Esophagus squamous epithelium (tissue), 5 donors: ENCODE data around the gene MRPL1. TPM values are rescaled to one million over a fixed set of nuclear protein-coding genes. Genes with fewer than 3 reads are reported as not detected.

ENCODE experiments used
- DNase-seq: peaks from one replicate; lab custom pipeline; 2025; lab: John Stamatoyannopoulos, UW
- H3K27ac ChIP-seq, 4 donors: fragments of 200-600 bp; sonication (generic); one replicate each; pipeline ENCODE4 v1.5.1; 2016 to 2019; ENCODE audit warnings: mild to moderate bottlenecking in 1 of 4
- H3K27me3 ChIP-seq, 4 donors: fragments of 200-600 bp; sonication (generic); 1 replicate in 3 of 4; 2 replicates in 1 of 4; pipeline versions ENCODE4 v1.5.1 to v1.6.0; 2017 to 2021; ENCODE audit warnings: antibody characterized with exemption in 1 of 4
- H3K36me3 ChIP-seq, 3 donors: fragments of 200-600 bp; sonication (generic); one replicate each; pipeline ENCODE4 v1.5.1; 2016 to 2019
- H3K4me1 ChIP-seq, 3 donors: fragments of 200-600 bp; sonication (generic); one replicate each; pipeline ENCODE4 v1.5.1; 2017 to 2019
- H3K4me3 ChIP-seq, 4 donors: fragments of 200-600 bp; sonication (generic); 1 replicate in 3 of 4; 2 replicates in 1 of 4; pipeline ENCODE4 v1.5.1; 2016 to 2019; ENCODE audit warnings: mild to moderate bottlenecking in 2 of 4, moderate library complexity in 1 of 4
- H3K9me3 ChIP-seq, 3 donors: fragments of 200-600 bp; sonication (generic); one replicate each; pipeline ENCODE4 v1.5.1; 2016 to 2019
- CTCF ChIP-seq, 6 experiments: fragments of 450-650 bp in 4 of 6; fragments of 200-600 bp in 2 of 6; sonication (generic) in 2 of 6; IDR thresholded peaks; one replicate each; pipeline ENCODE4 v1.5.1; 2016 to 2019; ENCODE audit warnings: antibody characterized with exemption in 6 of 6, mild to moderate bottlenecking in 4 of 6, moderate library complexity in 4 of 6
- POLR2A ChIP-seq, 4 donors: fragments of 450-650 bp; IDR thresholded peaks; one replicate each; pipeline ENCODE4 v1.6.1; 2017; ENCODE audit warnings: antibody characterized with exemption in 4 of 4, mild to moderate bottlenecking in 4 of 4, moderate library complexity in 3 of 4
- WGBS, 2 donors: methylation state at CpG; one replicate each; pipeline ENCODE4 v1.1.5; 2018; 5-methylcytosine and 5-hydroxymethylcytosine counted together
- intact Hi-C: fragments of 100-400 bp; cut with DNase I; formaldehyde crosslinking; loops from one replicate; pipeline ENCODE4 v1.15.0; 2022
- total RNA-seq, 4 donors: library from RNA; depleted of rRNA; stranded (reverse); fragments of >200 nt; gene quantifications; one replicate each; pipeline ENCODE4 v1.1.0, GENCODE V29; 2016
- donor health status: DM: yes; HTN: yes; CAD: no.

MRPL1 gene
- total RNA-seq, result 10 to 100 TPM; 12.9 to 34.5 (median 28.4) TPM

DNA sequence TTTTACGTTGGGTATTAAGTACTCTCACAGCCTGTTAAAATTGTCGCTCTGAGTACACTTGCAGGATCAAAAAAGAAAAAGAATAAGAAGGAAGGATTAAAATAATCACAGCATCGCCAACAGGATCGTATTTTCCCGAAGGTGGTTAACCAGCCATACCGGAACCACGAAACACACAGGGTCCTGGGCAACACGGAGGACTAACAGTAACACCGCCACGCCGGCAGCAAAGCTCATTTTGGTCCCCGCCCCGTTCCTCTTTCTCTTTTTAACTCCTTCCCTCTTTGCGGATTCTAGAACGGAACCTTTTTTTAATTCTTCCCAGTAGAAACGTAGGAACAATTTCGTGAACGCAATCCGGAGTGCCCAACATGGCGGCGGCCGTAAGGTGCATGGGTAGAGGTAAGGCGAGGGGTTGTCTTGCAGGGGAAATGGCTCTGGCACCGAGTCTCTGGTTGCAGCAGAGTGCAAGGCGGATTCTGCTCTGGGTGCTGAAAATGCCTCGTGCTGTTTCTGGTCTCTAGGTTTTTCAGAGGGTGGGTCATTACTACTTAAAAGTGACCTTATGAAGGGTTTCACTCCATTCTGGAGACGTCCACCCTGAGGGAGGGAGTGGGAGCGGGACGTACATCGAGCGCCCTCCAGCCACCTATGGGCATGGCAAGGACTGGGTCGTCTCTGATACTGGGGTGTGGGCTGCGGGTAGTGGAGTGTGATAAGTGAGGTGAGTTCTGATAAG, at the start of gene MRPL1:
Gene MRPL1, plus strand, starts transcription at position 353 of the 739 bp plus-strand sequence. Its CDS starts 19 bp downstream, at position 372.
- WGBS, 2 donors, result 0% methylated on average over 16 to 28 of the region's 33 CpGs
- H3K36me3 ChIP-seq, result peaks cover 0 to 13% (median 0%) of the 10 kb centered on the region in 3 donors
- peak; percentile 63 for DNase-seq
- peaks cover 4 to 31% (median 16%) of the 10 kb centered on the region in 3 donors for H3K4me1 ChIP-seq
- no peaks in the 10 kb centered on the region for H3K27me3 ChIP-seq
- TF ChIP-seq CTCF (IDR thresholded peaks at IDR 0.05) (peak in 2 of 6 experiments; percentile 2 to 12), POLR2A (IDR thresholded peaks at IDR 0.05) (peak in 1 of 4 donors; percentile 51)
- intact Hi-C loops, result no loop called here
- no peaks in the 10 kb centered on the region for H3K9me3 ChIP-seq
- peak within 1 kb of the TSS; percentile 67 to 89 (median 75) for H3K4me3 ChIP-seq
- H3K27ac ChIP-seq, result peak within 1 kb of the TSS; percentile 86 to 97 (median 92)

- peaks cover 0 to 61% (median 16%) of the 10 kb centered on the region in 3 donors for H3K4me1 ChIP-seq
- no peaks in the 10 kb centered on the region for H3K36me3 ChIP-seq
- no peaks in the 10 kb centered on the region for H3K9me3 ChIP-seq
- H3K27ac ChIP-seq, result no peak overlapping the region
- intact Hi-C loops, result loop anchor here (5.0 kb wide), 1 partner anchor 52 kb away; no protein-coding TSS in a partner anchor
- no peak for DNase-seq
- no peak overlapping the region for H3K4me3 ChIP-seq
- no peaks in the 10 kb centered on the region for H3K27me3 ChIP-seq
- TF ChIP-seq POLR2A (IDR thresholded peaks at IDR 0.05) (no peak), CTCF (IDR thresholded peaks at IDR 0.05) (no peak)
Measured at GRCh38 chr4:77815636-77816035, 47.0 kb upstream of the MRPL1 start.

DNA sequence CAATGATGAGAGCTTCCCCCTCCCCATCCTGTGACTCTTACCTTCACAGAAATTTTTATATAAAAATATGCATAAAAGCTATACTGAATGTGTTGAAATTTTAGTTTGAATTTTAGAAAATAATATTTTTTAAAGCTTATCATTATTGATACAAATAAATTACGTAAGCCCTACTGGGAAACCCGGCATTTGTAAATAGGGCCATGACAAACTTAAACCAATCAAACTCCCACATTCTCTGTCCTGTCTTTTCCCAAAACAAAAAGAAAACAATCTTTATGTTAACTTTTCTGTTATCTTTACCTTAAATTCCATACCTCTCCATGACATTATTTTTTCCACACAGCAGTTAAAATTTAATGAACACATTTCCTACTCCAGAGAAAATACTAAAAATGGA, 46.1 kb upstream of the MRPL1 start:
- H3K4me1 ChIP-seq, result peaks cover 0 to 62% (median 22%) of the 10 kb centered on the region in 3 donors
- no peak for TF ChIP-seq POLR2A (IDR thresholded peaks at IDR 0.05)
- no peak for TF ChIP-seq CTCF (IDR thresholded peaks at IDR 0.05)
- H3K9me3 ChIP-seq, result no peaks in the 10 kb centered on the region
- DNase-seq, result no peak
- peak overlapping the region in 2 of 4 donors; percentile 18 to 31 for H3K27ac ChIP-seq
- 68 to 77% methylated on average over 2 of the region's 2 CpGs for WGBS, 2 donors
- intact Hi-C loops, result loop anchor here (5.0 kb wide), 1 partner anchor 51 kb away; no protein-coding TSS in a partner anchor
- no peaks in the 10 kb centered on the region for H3K36me3 ChIP-seq
- H3K27me3 ChIP-seq, result no peaks in the 10 kb centered on the region
- H3K4me3 ChIP-seq, result no peak overlapping the region

DNA sequence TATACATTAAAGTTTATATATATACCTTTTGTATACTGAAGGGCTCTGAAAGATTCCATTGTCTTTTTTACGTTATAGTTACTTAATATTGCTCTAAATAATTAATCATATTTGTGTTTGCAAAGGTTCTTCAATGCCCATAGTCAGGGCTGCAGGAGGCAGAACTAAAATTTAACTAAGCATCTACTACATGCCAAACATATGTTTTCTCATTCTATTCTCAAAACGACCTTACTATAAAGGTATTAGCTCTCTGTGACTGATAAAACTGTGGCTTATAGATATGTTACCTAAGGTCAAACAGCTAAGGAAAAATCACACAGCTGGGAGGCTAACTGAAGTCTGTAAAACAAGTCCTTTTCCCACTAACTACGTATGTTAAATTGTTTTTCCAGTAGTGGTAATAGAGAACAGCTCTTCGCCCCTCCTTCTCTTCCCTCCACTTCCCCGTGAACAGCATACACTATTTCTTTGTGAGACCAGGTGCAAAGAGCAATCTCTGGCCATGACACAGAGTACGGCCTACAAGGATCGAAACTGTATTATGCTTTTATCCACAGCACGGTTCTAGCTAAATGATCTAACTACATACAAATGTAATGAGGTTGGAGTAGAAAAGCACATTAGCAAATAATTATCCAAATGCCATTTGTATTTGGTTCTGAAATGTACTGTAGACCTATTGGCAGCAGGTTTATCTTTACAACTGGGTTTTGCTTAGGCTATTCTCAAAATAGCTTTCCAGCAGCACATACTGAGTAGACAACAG, 45.1 kb upstream of the MRPL1 start:
- no peaks in the 10 kb centered on the region for H3K27me3 ChIP-seq
- no peak for DNase-seq
- no peaks in the 10 kb centered on the region for H3K36me3 ChIP-seq
- 21% methylated on average over 8 of the region's 8 CpGs for WGBS, 2 donors
- peak overlapping the region; percentile 74 to 96 (median 91) for H3K4me3 ChIP-seq
- TF ChIP-seq CTCF (IDR thresholded peaks at IDR 0.05) (no peak), POLR2A (IDR thresholded peaks at IDR 0.05) (no peak)
- intact Hi-C loops, result loop anchor here (5.0 kb wide), 1 partner anchor 50 kb away; no protein-coding TSS in a partner anchor
- H3K9me3 ChIP-seq, result no peaks in the 10 kb centered on the region
- peak overlapping the region; percentile 96 to 100 (median 98) for H3K27ac ChIP-seq
- H3K4me1 ChIP-seq, result peaks cover 0 to 65% (median 26%) of the 10 kb centered on the region in 3 donors
